GM21515 (cell line): ENCODE measurements around the gene STXBP3.
"Not testable (repeated sequence)": the region's sequence is repeated elsewhere in the genome, so short reads cannot be mapped to it uniquely, and the experiment has no call there.

Source experiments
- ATAC-seq: cut with Tn5 transposase; IDR thresholded peaks from one replicate; pipeline ENCODE4 v1.9.1; 2021; ENCODE audit not compliant: unreplicated experiment

STXBP3 gene, protein sequence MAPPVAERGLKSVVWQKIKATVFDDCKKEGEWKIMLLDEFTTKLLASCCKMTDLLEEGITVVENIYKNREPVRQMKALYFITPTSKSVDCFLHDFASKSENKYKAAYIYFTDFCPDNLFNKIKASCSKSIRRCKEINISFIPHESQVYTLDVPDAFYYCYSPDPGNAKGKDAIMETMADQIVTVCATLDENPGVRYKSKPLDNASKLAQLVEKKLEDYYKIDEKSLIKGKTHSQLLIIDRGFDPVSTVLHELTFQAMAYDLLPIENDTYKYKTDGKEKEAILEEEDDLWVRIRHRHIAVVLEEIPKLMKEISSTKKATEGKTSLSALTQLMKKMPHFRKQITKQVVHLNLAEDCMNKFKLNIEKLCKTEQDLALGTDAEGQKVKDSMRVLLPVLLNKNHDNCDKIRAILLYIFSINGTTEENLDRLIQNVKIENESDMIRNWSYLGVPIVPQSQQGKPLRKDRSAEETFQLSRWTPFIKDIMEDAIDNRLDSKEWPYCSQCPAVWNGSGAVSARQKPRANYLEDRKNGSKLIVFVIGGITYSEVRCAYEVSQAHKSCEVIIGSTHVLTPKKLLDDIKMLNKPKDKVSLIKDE

DNA sequence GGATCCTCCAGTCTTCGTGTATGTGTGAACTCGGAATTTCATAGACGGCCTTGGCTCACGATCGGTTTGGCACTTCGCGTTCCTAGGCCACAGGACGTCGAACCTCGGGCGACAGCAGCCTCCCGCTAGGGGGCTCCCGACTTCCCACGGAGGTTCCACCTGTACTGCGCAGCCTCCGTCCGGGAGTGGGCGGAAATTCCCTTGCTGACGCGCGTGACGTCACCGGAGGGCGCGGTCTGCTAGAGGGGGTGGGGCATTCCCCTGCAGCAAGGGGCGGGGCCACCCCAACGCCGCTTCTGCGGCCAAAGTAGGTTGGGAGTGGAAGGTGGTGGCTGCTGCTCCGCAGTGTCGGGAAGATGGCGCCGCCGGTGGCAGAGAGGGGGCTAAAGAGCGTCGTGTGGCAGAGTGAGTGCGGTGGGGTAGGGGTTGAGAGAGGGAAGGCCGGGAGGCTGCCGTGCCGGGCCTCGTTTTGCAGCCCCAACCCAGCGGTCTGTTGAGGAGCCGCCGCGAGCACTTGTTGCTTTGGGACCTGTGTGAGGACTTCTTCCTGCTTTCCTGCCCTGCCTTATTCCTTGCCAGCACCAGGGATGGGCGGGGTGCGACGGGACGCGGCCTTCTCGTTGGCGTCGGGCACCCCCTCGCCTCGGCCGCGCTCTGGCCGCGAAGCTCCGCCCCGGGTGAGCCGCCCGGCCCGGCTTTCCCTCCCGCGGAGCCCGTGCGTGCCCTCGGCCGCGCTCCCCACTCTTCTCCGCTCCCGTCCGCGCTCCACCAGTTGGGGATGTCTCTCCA is at the start of gene STXBP3:
Gene STXBP3 (plus strand): TSS at position 293 of the 789 bp plus-strand sequence. CDS start 64 bp downstream, at position 357.
- peak; percentile 92 for ATAC-seq

DNA sequence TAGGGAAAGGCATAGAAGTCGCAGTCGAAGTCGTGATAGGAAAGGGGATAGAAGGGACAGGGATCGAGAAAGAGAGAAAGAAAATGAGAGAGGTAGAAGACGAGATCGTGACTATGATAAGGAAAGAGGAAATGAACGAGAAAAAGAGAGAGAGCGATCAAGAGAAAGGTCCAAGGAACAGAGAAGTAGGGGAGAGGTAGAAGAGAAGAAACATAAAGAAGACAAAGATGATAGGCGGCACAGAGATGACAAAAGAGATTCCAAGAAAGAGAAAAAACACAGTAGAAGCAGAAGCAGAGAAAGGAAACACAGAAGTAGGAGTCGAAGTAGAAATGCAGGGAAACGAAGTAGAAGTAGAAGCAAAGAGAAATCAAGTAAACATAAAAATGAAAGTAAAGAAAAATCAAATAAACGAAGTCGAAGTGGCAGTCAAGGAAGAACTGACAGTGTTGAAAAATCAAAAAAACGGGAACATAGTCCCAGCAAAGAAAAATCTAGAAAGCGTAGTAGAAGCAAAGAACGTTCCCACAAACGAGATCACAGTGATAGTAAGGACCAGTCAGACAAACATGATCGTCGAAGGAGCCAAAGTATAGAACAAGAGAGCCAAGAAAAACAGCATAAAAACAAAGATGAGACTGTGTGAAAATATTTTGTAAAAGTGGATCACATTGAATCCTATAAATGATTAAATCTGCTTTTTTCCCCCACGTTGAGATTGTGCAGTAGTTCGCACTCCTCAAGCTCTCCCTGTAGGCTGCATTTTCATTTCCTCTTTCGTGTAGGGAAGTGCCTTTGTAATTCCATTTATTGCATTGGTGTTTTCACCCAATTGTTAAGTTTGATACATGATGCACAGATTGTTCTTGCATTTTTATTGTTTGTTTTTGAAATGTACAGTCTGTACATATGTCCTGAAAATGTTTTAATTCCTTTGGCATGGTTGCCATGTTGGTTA is 46.8 kb upstream of the STXBP3 start:
- ATAC-seq = no peak

DNA sequence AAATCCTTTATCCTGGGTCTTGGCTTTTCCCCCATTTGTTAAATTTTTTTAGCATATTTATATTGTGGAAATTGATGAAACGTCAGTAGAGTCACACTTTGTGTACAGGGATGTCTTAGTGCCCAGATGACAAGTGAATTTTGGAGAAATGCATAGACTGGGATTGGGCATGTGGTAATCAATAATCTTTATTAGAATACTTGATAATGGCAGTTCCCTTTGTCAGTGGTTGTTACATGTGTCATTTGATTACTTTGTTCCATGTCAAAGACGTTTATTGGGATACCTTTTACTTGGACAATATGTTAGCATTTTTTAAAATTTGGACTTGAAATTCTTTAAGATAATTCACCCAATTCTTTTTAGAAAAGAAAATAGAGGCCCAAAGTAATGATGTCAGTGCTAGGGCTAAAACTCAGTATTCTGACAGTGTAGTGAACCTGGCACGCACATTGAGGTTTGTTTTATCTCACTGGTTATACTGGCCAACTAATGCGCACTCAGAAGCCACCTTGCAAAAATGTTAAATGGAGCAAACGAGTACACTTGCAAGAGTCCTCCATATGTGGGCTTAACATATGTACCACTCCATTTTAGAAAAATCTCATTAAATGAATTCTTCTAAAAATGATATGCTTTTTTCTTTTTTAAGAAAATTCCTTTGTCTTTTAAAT is 45.2 kb upstream of the STXBP3 start:
- ATAC-seq = no peak

DNA sequence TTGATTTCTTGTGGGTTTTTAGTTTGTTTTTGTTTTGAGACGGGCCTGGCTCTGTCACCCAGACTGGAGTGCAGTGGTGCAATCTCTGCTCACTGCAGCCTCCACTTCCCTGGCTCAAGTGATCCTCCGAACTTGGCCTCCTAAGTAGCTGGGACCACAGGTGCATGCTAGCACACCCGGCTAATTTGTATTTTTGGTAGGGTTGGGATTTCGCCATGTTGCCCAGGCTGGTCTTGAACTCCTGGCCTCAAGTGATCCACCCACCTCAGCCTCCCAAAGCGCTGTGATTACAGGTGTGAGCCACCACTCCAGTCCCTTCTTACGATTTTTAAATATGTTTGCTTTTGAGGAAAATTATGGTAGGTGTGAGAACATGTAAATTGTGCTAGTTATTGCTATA is 44.4 kb upstream of the STXBP3 start:
- ATAC-seq = not testable (repeated sequence)

DNA sequence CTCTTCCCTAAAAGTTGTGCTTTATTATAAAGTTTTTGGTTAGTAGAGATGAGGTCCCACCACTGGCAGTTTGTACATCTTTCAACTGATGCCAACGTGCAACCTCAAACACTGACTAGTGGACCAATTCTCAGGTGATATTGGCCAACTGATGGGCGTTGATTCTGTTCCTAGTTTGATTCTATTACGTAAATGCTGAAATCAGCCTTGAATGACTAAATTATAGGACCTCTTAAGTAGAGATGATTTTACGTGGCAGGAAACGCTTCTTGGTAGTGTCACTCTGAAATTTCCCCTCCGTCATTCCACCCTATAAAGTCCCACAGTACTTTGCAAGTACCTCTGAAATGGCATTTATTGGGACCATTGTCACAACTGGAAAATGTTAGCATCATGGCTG is 42.5 kb upstream of the STXBP3 start:
- ATAC-seq = no peak

DNA sequence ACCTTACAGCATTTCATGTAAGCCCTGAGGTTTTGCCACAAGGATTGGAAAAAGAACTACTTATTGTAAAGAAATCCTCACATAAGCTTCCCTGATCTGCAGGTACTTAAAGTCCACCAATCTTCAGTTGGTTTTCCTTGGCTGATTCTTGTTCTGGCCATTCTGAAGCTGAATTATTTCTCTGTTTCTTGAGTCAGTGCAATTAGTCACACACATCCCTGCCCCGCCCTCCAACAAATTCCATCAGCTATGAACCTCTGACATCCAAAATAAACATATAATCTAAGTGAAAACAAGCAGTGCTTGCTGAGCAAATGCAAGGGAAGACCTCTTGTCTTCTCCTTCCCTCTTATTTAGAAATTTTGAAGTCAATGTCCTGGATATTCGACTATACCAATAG is 42.0 kb upstream of the STXBP3 start:
- no peak for ATAC-seq

DNA sequence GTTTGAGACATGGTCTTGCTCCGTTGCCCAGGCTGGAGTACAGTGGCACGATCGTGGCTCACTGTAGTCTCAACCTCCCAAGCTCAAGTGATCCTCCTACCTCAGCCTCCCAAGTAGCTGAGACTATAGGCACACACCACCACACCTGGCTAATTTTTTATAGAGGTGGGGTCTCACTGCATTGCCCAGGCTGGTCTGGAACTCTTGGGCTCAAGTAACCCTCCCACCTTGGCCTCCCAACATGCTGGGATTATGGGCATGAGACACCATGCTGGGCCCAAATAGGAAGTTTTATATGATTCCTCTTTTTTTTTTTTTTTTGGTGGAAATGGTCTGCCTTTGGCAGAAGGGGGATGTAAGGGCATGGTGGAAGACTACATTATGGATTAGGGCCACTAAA is 39.8 kb upstream of the STXBP3 start:
- no peak for ATAC-seq

DNA sequence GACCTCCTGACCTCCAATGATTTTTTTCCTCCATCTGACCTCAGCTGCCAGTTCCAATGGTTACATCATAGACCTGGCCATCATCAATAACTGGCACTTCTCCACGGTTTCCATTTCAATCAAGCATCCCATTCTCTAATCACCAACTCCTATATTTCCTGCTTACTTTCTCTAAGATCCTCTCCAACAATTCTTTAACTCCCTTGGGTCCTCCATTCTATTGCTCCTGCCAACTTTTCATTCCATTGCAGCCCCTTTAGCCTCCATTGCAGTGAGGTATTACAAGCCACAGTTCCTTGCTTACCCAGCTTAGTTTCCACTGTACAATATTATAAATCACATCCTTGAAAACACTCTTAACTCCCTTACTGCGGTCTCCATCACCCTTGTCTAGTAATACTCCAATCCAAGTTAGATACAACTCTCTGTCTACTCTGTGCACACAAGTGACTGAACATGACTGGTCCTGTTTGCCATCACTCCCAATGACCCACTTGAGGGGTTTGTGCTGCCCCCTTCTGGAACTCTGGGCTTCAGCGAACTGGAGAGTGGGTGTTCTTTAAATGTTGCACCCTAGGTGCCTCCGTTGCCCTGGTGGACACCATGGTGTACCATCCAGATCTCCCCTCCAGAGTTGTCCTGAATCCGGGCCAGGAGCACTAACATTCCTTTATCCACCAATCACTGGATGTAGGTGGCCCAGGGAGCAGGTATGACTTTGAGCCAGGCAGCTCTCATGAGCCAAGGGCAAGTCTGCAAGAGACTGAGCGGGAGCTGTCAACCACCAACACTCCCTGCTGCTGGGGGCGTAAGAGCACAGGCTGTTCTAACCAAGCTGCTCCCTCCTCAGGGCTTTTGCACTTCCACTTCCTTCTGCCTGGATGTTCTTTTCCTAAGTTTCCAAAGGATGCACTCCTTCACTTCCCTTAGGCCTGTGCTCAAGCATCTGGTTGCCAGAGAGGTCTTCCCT is 37.5 kb upstream of the STXBP3 start:
- ATAC-seq = no peak

DNA sequence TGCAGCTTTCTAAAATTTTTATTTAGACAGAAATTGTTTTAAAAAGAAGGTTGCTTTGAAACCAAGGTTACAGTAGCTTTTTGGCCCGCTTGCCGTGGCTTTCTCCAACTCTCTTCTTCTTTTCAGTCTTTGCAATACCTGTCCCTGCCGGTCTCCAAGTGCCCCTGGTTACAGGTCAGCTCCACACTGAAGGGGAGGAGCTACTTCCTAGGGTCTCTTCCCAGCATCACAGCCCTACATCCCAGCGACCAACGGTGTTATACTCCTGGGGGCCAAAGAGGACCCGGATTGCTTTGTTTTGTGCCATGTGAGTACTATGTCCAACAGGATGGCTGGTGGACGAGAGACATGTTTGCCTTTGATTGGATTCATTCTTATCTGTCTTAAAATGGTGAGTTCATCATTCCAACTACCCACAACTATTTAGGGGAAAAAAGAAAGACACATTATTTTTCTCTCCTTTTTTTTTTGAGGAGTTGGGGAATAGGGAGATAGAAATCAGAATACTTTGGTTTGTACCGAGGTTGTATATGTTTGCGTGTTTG is 33.8 kb upstream of the STXBP3 start, which contains the start of gene FNDC7:
Gene FNDC7 (plus strand): TSS at position 303 of the 545 bp plus-strand sequence. CDS start 26 bp downstream, at position 329.
- ATAC-seq = no peak

DNA sequence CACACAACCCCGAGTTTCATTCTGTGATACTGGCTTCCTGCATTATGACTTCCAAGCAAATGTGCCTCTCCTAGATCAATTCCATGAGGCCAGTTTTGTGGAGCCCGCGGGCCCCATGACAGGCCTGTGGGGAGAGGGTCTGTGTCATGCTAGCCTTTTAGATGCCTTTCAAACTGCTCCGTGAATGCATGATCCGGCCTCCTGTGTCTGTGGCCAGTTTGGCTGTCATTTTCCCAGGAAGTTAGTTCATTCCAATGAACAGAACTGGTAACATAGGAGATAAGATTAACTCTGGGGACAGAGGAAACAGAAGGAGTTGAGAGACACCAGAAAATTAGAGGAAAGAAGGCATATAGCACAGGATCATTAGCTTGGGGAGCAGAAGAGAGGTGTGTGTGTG is 30.5 kb upstream of the STXBP3 start:
- no peak for ATAC-seq

DNA sequence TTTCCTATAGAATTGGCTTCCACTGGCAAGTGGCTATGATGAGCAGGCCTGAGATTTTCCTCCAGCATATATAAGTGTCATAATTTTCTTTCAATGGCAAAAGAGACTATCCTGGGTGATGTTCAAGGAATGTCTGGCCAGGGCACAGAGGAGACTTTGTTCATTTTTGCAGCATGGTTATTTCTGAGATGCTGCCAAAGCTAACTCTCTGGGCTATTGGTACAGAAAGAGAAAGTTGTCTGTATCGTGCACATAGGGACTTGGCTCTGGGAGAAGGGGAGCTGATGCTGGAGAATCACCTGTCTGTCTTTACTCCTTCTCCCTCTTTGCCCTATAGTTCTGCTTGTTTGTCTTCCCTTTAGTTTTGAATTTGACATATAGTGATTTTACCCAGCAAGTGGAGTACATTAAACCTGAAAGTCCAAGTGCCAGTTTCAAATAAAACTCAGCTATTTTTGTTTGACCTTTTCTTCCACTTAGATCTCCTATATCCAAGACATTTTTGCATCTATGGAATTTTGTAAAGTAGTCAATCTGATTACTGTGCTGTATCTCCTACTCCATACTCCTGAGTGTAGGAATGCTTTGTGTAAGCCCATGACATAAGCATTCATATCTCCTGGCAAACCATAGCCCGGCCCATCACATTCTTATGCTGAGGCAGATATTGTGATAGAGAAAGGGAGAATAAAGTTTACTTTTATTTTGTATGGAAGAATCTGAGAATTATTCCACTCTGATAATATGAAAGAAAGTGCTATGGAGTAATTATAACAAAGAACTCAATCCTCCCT is 29.8 kb upstream of the STXBP3 start:
- no peak for ATAC-seq

DNA sequence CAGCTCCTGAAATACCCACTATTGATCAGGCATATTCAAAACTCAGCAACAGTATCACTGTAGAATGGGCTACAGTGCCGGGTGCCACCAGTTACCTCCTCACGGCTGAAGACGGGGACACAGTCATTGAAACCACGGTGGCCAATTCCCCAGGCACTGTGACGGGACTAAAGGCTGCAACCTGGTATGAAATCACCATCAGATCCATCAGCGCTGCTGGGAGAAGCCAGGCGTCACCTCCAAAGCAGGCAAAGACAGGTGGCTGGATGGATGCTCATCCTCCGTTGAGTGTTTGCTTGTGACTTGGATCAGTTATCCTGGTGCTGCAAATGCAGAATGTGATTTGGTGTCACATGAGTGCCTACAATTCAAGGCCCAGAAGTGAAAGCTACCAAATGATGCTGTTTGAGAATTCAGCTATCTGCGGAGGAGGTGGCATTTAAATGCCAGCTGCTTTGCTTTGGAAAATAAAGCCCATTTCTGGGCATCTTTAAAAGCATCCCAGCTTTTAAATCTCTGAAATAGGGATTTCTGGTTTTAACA is 28.6 kb upstream of the STXBP3 start:
- ATAC-seq = no peak

DNA sequence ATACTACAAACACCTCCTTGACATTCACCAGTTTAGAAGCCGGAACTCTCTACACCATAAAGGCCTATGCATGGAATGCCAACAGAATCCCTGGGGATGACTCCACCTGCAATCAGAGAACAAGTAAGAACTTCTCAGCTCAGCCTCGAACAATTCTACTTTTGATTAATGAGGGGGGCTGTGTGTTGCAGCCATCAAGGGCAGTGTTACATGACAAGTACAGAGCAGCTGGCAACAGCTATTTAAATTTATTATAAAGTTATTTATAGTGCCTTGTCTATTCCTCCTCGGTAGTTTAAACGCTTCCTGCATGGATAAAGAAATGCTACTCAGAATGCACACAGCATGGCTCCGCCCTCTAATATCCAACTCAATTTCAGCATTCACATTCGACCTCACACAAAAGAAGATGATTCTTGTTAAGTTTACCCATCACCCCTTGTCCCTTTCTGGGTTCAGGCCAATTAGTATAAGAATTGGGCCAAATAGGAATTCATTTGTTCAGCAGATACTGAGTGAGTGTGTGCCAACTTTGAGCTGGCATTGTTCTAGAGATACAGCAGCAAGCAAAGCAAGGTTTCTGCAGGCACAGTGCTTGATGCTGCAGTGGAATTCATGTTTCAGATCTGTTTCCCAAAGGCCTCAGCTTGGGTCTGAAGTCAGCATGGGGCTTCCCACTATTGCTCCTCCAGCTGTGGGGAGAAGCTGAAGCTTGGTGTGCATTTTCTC is 27.4 kb upstream of the STXBP3 start:
- ATAC-seq = no peak

DNA sequence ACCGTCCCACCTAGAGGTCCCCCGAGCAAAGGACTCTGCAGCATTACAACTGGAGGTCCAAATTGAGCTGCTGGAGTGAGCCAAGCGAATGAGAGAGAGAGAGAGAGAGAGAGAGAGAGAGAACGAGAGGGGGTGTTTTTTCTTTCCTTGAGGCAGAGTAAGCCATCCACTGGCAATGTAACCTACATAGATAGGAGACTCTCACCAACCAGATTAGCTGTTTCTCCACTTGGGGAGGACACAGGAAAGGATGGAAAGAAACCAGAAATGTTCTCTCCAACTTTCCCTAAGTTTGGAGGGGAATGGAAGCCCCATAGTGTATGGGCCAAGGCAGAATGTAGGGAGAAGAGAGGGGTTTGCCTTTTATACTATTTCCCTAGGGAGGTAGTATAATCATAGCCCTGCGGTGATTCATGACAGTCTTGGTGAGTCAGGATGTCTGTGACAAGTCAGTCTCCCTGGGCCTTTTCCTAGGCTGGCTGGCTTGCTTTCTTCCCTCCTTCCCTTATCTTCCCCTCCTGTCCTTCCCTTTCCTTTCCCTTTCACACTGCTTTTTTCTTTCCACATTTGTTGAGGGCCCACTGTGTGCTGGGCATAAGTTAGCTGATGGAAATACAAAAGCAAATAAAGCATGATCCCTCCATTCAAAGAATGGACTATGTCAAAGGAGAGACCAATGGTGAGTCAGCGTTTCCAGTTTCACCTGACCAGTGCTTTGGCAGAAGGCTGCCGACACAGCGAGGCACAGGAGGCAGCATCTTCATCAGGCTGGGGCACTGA is 26.6 kb upstream of the STXBP3 start:
- no peak for ATAC-seq

DNA sequence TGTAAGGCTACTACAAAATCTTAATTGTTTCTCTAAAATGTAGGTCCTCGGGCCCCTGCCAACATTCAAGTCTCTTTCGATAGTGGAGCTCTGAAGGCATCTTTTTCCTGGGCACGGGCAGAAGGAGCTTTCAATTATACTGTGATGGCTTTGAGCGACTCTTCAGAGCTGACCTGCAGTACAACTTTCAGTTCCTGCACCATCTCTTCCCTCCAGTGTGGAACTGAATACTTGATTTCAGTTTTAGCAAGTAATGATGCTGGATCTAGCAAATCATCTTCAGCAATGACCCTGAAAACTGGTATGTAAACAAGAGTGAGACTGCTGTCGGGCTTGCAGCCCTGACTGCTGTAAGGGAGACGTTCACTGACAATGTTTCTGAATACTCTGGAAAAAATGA is 24.2 kb upstream of the STXBP3 start:
- no peak for ATAC-seq

DNA sequence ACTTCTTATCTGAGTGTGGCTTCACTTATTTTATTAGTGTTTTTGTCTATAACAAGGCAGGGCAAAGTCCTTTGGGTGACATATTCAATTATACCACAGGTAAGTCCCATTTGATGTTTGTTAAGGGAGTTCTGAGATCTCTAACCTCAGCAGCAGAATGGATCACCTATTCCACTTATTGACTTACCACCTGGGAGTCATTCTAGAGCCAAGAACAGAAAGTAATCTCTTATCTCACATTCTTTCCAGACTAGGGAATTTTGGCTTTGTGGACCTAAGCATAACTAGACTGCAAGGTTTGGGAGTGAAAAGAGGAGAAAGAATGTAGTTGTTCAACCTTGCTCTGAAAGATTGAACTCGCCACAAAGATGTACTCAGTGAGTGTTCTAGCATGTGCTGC is 20.6 kb upstream of the STXBP3 start:
- ATAC-seq = no peak
